Measurements from ENCODE around the gene PTPRE. TPM values are rescaled to one million over a fixed set of nuclear protein-coding genes. Genes with fewer than 3 reads are reported as not detected.

Gene PTPRE
- total RNA-seq, 1 experiment from 2014 or later = 0.70 TPM

GRCh38 chr10:128029731-128030369 lies 122.9 kb downstream of the PTPRE start:
- no peak overlapping the region for H3K14ac ChIP-seq (ENCODE audit: insufficient read depth, low read length)
- no peak overlapping the region for H3K9ac ChIP-seq (ENCODE audit: extremely low read depth, insufficient read length, low read length)
- no peak overlapping the region for H2BK15ac ChIP-seq (ENCODE audit: low read depth, low read length)
- no peak overlapping the region for H3K56ac ChIP-seq (ENCODE audit: insufficient read length, low read depth, low read length)
- no peak overlapping the region for H2BK5ac ChIP-seq (ENCODE audit: insufficient read length, low read length)
- no peak overlapping the region for H3T11ph ChIP-seq (ENCODE audit: low read length)
- H4K5ac ChIP-seq (ENCODE audit: insufficient read length, low read depth, low read length) = no peak overlapping the region
- H2BK120ac ChIP-seq (ENCODE audit: low read depth, low read length, poor library complexity, severe bottlenecking) = no peak overlapping the region
- no peaks in the 10 kb centered on the region for H3K9me3 ChIP-seq (ENCODE audit: control insufficient read depth, low read depth, low read length)
- Mint-ChIP-seq H3K27ac (no peak overlapping the region; a peak in 2 of 7 replicates), H3K27me3 (ENCODE audit: low read depth) (no peaks in the 10 kb centered on the region; the same call in 1 of the 2 replicates), H3K4me1 (peaks cover 10 to 15% of the 10 kb centered on the region in 2 experiments; a peak in 3 of 4 replicates), H3K4me3 (no peak overlapping the region), H3K9me3 (no peaks in the 10 kb centered on the region), H3K36me3 (ENCODE audit: insufficient read depth in 1 of 3, low read depth in 3 of 3) (no peaks in the 10 kb centered on the region)
- no peak overlapping the region for H2AK5ac ChIP-seq (ENCODE audit: insufficient read length, low read length)
- H3K23ac ChIP-seq (ENCODE audit: insufficient read length, low read depth, low read length) = no peak overlapping the region
- no peaks in the 10 kb centered on the region for H3K79me2 ChIP-seq (ENCODE audit: insufficient read depth, low read length)
- no peak for DNase-seq
- no CpG with 5 or more reads among the region's 17 CpGs for WGBS (ENCODE audit: extremely low coverage, insufficient read length, low lambda C conversion rate)
- H2BK20ac ChIP-seq (ENCODE audit: low read depth, low read length, poor library complexity, severe bottlenecking) = no peak overlapping the region
- H2AFZ ChIP-seq (ENCODE audit: low read length) = no peak overlapping the region
- H3K4me1 ChIP-seq (ENCODE audit: insufficient read depth, low read length) = no peaks in the 10 kb centered on the region
- no peak overlapping the region for H3K27ac ChIP-seq (ENCODE audit: insufficient read length, low read depth, low read length)
- H4K20me1 ChIP-seq (ENCODE audit: control insufficient read depth, insufficient read depth, insufficient read length) = no peaks in the 10 kb centered on the region
- H2BK12ac ChIP-seq (ENCODE audit: insufficient read length, low read depth, low read length) = no peak overlapping the region
- no peak overlapping the region for H3K4ac ChIP-seq (ENCODE audit: low read depth, low read length)
- no peaks in the 10 kb centered on the region for H3K23me2 ChIP-seq (ENCODE audit: insufficient read length, low read depth, low read length, poor library complexity, severe bottlenecking)
- no peak for TF ChIP-seq CTCF (conservative IDR thresholded peaks at IDR 0.05)
- H3K79me1 ChIP-seq (ENCODE audit: insufficient read depth, low read depth, low read length, poor library complexity, severe bottlenecking) = no peaks in the 10 kb centered on the region
- no peak overlapping the region for H3K4me2 ChIP-seq (ENCODE audit: insufficient read depth, insufficient read length, low read length)
- no peak overlapping the region for H4K8ac ChIP-seq (replicated peaks; ENCODE audit: insufficient read length, low read depth, low read length)
- no peaks in the 10 kb centered on the region for H3K27me3 ChIP-seq (ENCODE audit: insufficient read depth, low read length)
- no peak overlapping the region for H4K91ac ChIP-seq (ENCODE audit: insufficient read length, low read depth, low read length)
- no peak overlapping the region for H3K18ac ChIP-seq (ENCODE audit: insufficient read length, low read depth, low read length)

Data from H9 (cell line).